HEK293T (cell line): Measurements from ENCODE around the gene CLEC16A.
"Not testable (repeated sequence)": the region's sequence is repeated elsewhere in the genome, so short reads cannot be mapped to it uniquely, and the experiment has no call there.

Experiments
- CTCF ChIA-PET: fragments of 350-600 bp; formaldehyde crosslinking; extraction: SDS; loops from one replicate; lab custom pipeline; 2021; ENCODE audit warnings: antibody characterized with exemption, inconsistent platforms; lab: Yijun Ruan, JAX
- POLR2A ChIA-PET: fragments of 350-600 bp; formaldehyde crosslinking; extraction: SDS; loops from one replicate; lab custom pipeline; 2020; ENCODE audit warnings: antibody characterized with exemption, inconsistent platforms; lab: Yijun Ruan, JAX
- DNase-seq: peaks from one replicate; pipeline ENCODE4 v3.0.0; 2012; ENCODE audit warnings: mixed read lengths; ENCODE audit errors: extremely low spot score
- ARNT ChIP-seq: fragments of 450-650 bp; IDR thresholded peaks from 2 replicates; pipeline ENCODE4 v1.6.1; 2017; ENCODE audit warnings: mild to moderate bottlenecking
- BHLHE40 ChIP-seq: fragments of 450-650 bp; IDR thresholded peaks from 2 replicates; pipeline ENCODE4 v1.6.1; 2016; ENCODE audit warnings: mild to moderate bottlenecking, moderate library complexity, borderline replicate concordance
- CTBP1 ChIP-seq: fragments of 450-650 bp; IDR thresholded peaks from 2 replicates; pipeline ENCODE4 v1.6.1; 2016; ENCODE audit warnings: borderline replicate concordance
- ELF4 ChIP-seq: fragments of 450-650 bp; IDR thresholded peaks from 2 replicates; pipeline ENCODE4 v1.6.1; 2017; ENCODE audit warnings: antibody characterized with exemption
- FOXA1 ChIP-seq: fragments of 450-650 bp; IDR thresholded peaks from 2 replicates; pipeline ENCODE4 v1.6.1; 2016; ENCODE audit warnings: mild to moderate bottlenecking
- FOXK2 ChIP-seq: fragments of 450-650 bp; IDR thresholded peaks from 2 replicates; pipeline ENCODE4 v1.6.1; 2016; ENCODE audit warnings: mild to moderate bottlenecking
- FOXM1 ChIP-seq: fragments of 450-650 bp; IDR thresholded peaks from 2 replicates; pipeline ENCODE4 v1.6.1; 2017; ENCODE audit warnings: mild to moderate bottlenecking, borderline replicate concordance
- HDGF ChIP-seq: fragments of 450-650 bp; IDR thresholded peaks from 2 replicates; pipeline ENCODE4 v1.6.1; 2017; ENCODE audit warnings: antibody characterized with exemption, borderline replicate concordance
- L3MBTL2 ChIP-seq: fragments of 450-650 bp; conservative IDR thresholded peaks from 2 replicates; pipeline ENCODE4 v1.6.1; 2016; ENCODE audit warnings: mild to moderate bottlenecking
- LEF1 ChIP-seq: fragments of 450-650 bp; IDR thresholded peaks from 2 replicates; pipeline ENCODE4 v1.6.1; 2017; ENCODE audit warnings: mild to moderate bottlenecking, borderline replicate concordance
- NFRKB ChIP-seq: fragments of 450-650 bp; IDR thresholded peaks from 2 replicates; pipeline ENCODE4 v1.6.1; 2016; ENCODE audit warnings: mild to moderate bottlenecking, moderate library complexity
- PKNOX1 ChIP-seq: fragments of 450-650 bp; IDR thresholded peaks from 2 replicates; pipeline ENCODE4 v1.6.1; 2016
- SP1 ChIP-seq: fragments of 450-650 bp; IDR thresholded peaks from 2 replicates; pipeline ENCODE4 v1.6.1; 2017
- SUZ12 ChIP-seq: fragments of 450-650 bp; IDR thresholded peaks from 2 replicates; pipeline ENCODE4 v1.6.1; 2016; ENCODE audit warnings: mild to moderate bottlenecking
- TARDBP ChIP-seq: fragments of 450-650 bp; IDR thresholded peaks from 2 replicates; pipeline ENCODE4 v1.6.1; 2016
- ZNF384 ChIP-seq: fragments of 450-650 bp; IDR thresholded peaks from 2 replicates; pipeline ENCODE4 v1.6.1; 2016

The CLEC16A gene

GRCh38 chr16:11101283-11101682 lies 156.9 kb downstream of the CLEC16A start:
- no peak for TF ChIP-seq SP1
- no peak for TF ChIP-seq FOXM1
- TF ChIP-seq SUZ12, result no peak
- TF ChIP-seq TARDBP, result no peak
- TF ChIP-seq PKNOX1, result no peak
- no peak for TF ChIP-seq ELF4
- TF ChIP-seq FOXA1, result no peak
- CTCF ChIA-PET, result no interaction called here
- DNase-seq, result no peak
- POLR2A ChIA-PET, result no interaction called here

- ChIA-PET POLR2A (no interaction called here), CTCF (no interaction called here)
- no peak for DNase-seq
- TF ChIP-seq ARNT (no peak), ZNF384 (no peak)
These were observed 157.5 kb downstream of the CLEC16A start for GRCh38 chr16:11101695-11102522.

GRCh38 chr16:11102523-11102898 lies 158.1 kb downstream of the CLEC16A start:
- TF ChIP-seq LEF1 (no peak), FOXA1 (no peak), FOXM1 (no peak), BHLHE40 (no peak)
- ChIA-PET POLR2A (no interaction called here), CTCF (no interaction called here)
- DNase-seq, result no peak

- POLR2A ChIA-PET, DNase-seq, CTCF ChIA-PET: not testable (repeated sequence)
These were observed 158.9 kb downstream of the CLEC16A start for GRCh38 chr16:11103301-11103700.

- TF ChIP-seq NFRKB (no peak), SUZ12 (no peak), L3MBTL2 (no peak), CTBP1 (no peak), SP1 (no peak)
- CTCF ChIA-PET, result no interaction called here
- POLR2A ChIA-PET, result no interaction called here
- DNase-seq, result no peak
These were observed 160.0 kb downstream of the CLEC16A start for GRCh38 chr16:11104168-11105037.

GRCh38 chr16:11105038-11105903 lies 160.9 kb downstream of the CLEC16A start:
- DNase-seq, result no peak
- TF ChIP-seq PKNOX1 (no peak), LEF1 (no peak), CTBP1 (no peak), FOXK2 (no peak), FOXA1 (no peak), NFRKB (no peak), L3MBTL2 (no peak), FOXM1 (no peak), HDGF (no peak), TARDBP (no peak), ARNT (no peak), SUZ12 (no peak), BHLHE40 (no peak), SP1 (no peak), ELF4 (no peak), ZNF384 (no peak)
- POLR2A ChIA-PET, result no interaction called here
- CTCF ChIA-PET, result interaction anchor here (0.5 kb wide), 1 partner anchor 1360 kb away, joined by 3 read pairs; no protein-coding TSS in a partner anchor

GRCh38 chr16:11106726-11107125 lies 162.4 kb downstream of the CLEC16A start:
- ChIA-PET POLR2A (no interaction called here), CTCF (interaction anchor here (0.7 kb wide), 1 partner anchor 319 kb away, joined by 3 read pairs; no protein-coding TSS in a partner anchor)
- TF ChIP-seq ELF4 (no peak), FOXM1 (no peak), SUZ12 (no peak), LEF1 (no peak), TARDBP (no peak), FOXA1 (no peak), HDGF (no peak), CTBP1 (no peak), NFRKB (no peak), FOXK2 (no peak), PKNOX1 (no peak), L3MBTL2 (no peak), ZNF384 (no peak)
- no peak for DNase-seq
